K562 (cell line): ENCODE results near the gene LYSMD4. TPM values are rescaled to one million over a fixed set of nuclear protein-coding genes. Genes with fewer than 3 reads are reported as not detected.

Source experiments
- ARID1B ChIP-seq: fragments of 450-650 bp; IDR thresholded peaks from 2 replicates; pipeline ENCODE4 v1.6.1; 2016; ENCODE audit warnings: antibody characterized with exemption, mild to moderate bottlenecking, inconsistent platforms
- ARNT ChIP-seq, 2 experiments: fragments of 450-650 bp; IDR thresholded peaks; 2 replicates each; pipeline ENCODE4 v1.6.1; 2016; ENCODE audit warnings: mild to moderate bottlenecking in 1 of 2
- ATF1 ChIP-seq, 2 experiments: fragments of 450-650 bp in 1 of 2; IDR thresholded peaks; 2 replicates each; pipeline ENCODE4 v1.6.1; 2016; ENCODE audit warnings: missing compliant biosample characterization in 1 of 2, missing genetic modification characterization in 1 of 2
- ATF6 ChIP-seq: sonication (generic); formaldehyde crosslinking; IDR thresholded peaks from 2 replicates; pipeline ENCODE4 v1.4.0; 2020; ENCODE audit warnings: mild to moderate bottlenecking, missing genetic modification reagents
- BRCA1 ChIP-seq, 2 experiments: fragments of 450-650 bp in 1 of 2; sonication (generic) in 1 of 2; formaldehyde crosslinking in 1 of 2; IDR thresholded peaks; 2 replicates each; pipeline versions ENCODE4 v1.5.0 to v1.6.1; 2017 to 2020; ENCODE audit warnings: mild to moderate bottlenecking in 1 of 2, missing genetic modification reagents in 1 of 2
- BRF1 ChIP-seq: IDR thresholded peaks from 3 replicates; pipeline ENCODE4 v1.6.1; 2011; ENCODE audit warnings: borderline replicate concordance, mild to moderate bottlenecking; ENCODE audit not compliant: insufficient read length; ENCODE audit errors: extremely low read depth
- CHD2 ChIP-seq: IDR thresholded peaks from 2 replicates; pipeline ENCODE4 v1.6.1; 2011; ENCODE audit warnings: low read depth, low read length
- FOXP1 ChIP-seq: sonication (generic); formaldehyde crosslinking; IDR thresholded peaks from 2 replicates; pipeline ENCODE4 v1.8.0; 2022; ENCODE audit warnings: mild to moderate bottlenecking, missing genetic modification reagents
- L3MBTL2 ChIP-seq: fragments of 450-650 bp; IDR thresholded peaks from 2 replicates; pipeline ENCODE4 v1.6.1; 2016; ENCODE audit warnings: mild to moderate bottlenecking, moderate library complexity
- NFIC ChIP-seq: fragments of 450-650 bp; IDR thresholded peaks from 2 replicates; pipeline ENCODE4 v1.6.1; 2017; ENCODE audit warnings: mild to moderate bottlenecking, inconsistent platforms
- PHF21A ChIP-seq: fragments of 450-650 bp; IDR thresholded peaks from 2 replicates; pipeline ENCODE4 v1.6.1; 2017; ENCODE audit warnings: low read depth, borderline replicate concordance
- SAP30 ChIP-seq: fragments of 200-600 bp; sonication (generic); IDR thresholded peaks from 2 replicates; pipeline ENCODE4 v1.6.1; 2012; ENCODE audit warnings: borderline replicate concordance, low read depth, mild to moderate bottlenecking, moderate library complexity, low read length, control low read depth, inconsistent platforms; ENCODE audit not compliant: insufficient read depth, poor library complexity, severe bottlenecking
- SRSF3 ChIP-seq: fragments of 200-400 bp; formaldehyde crosslinking; IDR thresholded peaks from 2 replicates; pipeline ENCODE4 v1.6.1; 2016; ENCODE audit warnings: mild to moderate bottlenecking, low read length, moderate library complexity; ENCODE audit not compliant: insufficient read depth
- THAP12 ChIP-seq: fragments of 250-450 bp; sonication (Bioruptor Pico); IDR thresholded peaks from 2 replicates; pipeline ENCODE4 v1.9.0; 2021; ENCODE audit warnings: mild to moderate bottlenecking, inconsistent platforms
- WHSC1 ChIP-seq: IDR thresholded peaks from one replicate; pipeline ENCODE4 v1.6.1; 2012; ENCODE audit warnings: low read length, control low read depth, inconsistent platforms
- ZNF274 ChIP-seq: IDR thresholded peaks from 2 replicates; pipeline ENCODE4 v1.6.1; 2011; ENCODE audit warnings: low read depth, mild to moderate bottlenecking, low read length, moderate library complexity, borderline replicate concordance
- polyA plus RNA-seq, 8 experiments: library from polyadenylated mRNA; depleted of rRNA in 4 of 8; stranded (reverse) in 5 of 8; unstranded in 3 of 8; fragments of >200 nt; fragmentation: Nextera tagmentation in 2 of 8; fragmentation: Illumina TruSeq in 1 of 8; extraction: Ambion mirVana in 2 of 8; extraction: Trizol in 1 of 8; gene quantifications; 2 replicates each; pipeline versions ENCODE4 v1.2.1 to v1.2.3, GENCODE V29; 2011 to 2014; ENCODE audit warnings: inconsistent platforms in 1 of 8, missing spikeins in 1 of 8
- total RNA-seq, 7 experiments: library from RNA; depleted of rRNA in 6 of 7; stranded (reverse); fragments of >200 nt in 6 of 7; fragmentation: Illumina TruSeq in 2 of 7; extraction: Trizol in 2 of 7; gene quantifications; 2 replicates each; pipeline versions ENCODE4 v1.2.1 to v1.2.3, GENCODE V29; 2011 to 2021; ENCODE audit warnings: low replicate concordance in 1 of 7

Gene LYSMD4
- total and polyA plus RNA-seq, 9 of the 15 experiments (the other 6 are each of a cell fraction or from before 2014, with no cell fraction given): 0.46 to 3.1 (median 2.0) TPM

GRCh38 chr15:99708563-99708962 lies 24.7 kb downstream of the LYSMD4 start (continued):
- 0 out of 2 replicates have a peak, but pooled peaks have one; percentile 26 for TF ChIP-seq NFIC
- TF ChIP-seq SAP30: no peak
- no peak for TF ChIP-seq CHD2
- TF ChIP-seq L3MBTL2: 0 out of 2 replicates have a peak, but pooled peaks have one; percentile 15
- TF ChIP-seq FOXP1: no peak
- TF ChIP-seq BRCA1 (IDR thresholded peaks at IDR 0.05): no peak
- TF ChIP-seq BRCA1 (CRISPR knock-in tag; IDR thresholded peaks at IDR 0.05): no peak
- peak; percentile 68; the same call in 1 of the 2 replicates for TF ChIP-seq PHF21A
- TF ChIP-seq ARID1B: peak; percentile 27; the same call in 1 of the 2 replicates
- no peak for TF ChIP-seq ATF1 (CRISPR knock-in tag; IDR thresholded peaks at IDR 0.05)
- no peak for TF ChIP-seq ATF1 (tag; IDR thresholded peaks at IDR 0.05)
- TF ChIP-seq SRSF3: no peak
- no peak for TF ChIP-seq ZNF274
- TF ChIP-seq THAP12 (CRISPR knock-in tag): no peak
- TF ChIP-seq ARNT (IDR thresholded peaks at IDR 0.05): no peak
- TF ChIP-seq ATF6 (CRISPR knock-in tag): no peak
- TF ChIP-seq BRF1: no peak
- no peak for TF ChIP-seq WHSC1
